Measurements from ENCODE around the gene RAD18. TPM values are rescaled to one million over a fixed set of nuclear protein-coding genes. Genes with fewer than 3 reads are reported as not detected.

The RAD18 gene, protein sequence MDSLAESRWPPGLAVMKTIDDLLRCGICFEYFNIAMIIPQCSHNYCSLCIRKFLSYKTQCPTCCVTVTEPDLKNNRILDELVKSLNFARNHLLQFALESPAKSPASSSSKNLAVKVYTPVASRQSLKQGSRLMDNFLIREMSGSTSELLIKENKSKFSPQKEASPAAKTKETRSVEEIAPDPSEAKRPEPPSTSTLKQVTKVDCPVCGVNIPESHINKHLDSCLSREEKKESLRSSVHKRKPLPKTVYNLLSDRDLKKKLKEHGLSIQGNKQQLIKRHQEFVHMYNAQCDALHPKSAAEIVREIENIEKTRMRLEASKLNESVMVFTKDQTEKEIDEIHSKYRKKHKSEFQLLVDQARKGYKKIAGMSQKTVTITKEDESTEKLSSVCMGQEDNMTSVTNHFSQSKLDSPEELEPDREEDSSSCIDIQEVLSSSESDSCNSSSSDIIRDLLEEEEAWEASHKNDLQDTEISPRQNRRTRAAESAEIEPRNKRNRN
- 7.5 TPM for total RNA-seq
- long read RNA-seq, partial matches to known transcripts: 0 of 3 reads
- long read RNA-seq, other reads (novel, unspliced or antisense): 3 of 3 reads

DNA sequence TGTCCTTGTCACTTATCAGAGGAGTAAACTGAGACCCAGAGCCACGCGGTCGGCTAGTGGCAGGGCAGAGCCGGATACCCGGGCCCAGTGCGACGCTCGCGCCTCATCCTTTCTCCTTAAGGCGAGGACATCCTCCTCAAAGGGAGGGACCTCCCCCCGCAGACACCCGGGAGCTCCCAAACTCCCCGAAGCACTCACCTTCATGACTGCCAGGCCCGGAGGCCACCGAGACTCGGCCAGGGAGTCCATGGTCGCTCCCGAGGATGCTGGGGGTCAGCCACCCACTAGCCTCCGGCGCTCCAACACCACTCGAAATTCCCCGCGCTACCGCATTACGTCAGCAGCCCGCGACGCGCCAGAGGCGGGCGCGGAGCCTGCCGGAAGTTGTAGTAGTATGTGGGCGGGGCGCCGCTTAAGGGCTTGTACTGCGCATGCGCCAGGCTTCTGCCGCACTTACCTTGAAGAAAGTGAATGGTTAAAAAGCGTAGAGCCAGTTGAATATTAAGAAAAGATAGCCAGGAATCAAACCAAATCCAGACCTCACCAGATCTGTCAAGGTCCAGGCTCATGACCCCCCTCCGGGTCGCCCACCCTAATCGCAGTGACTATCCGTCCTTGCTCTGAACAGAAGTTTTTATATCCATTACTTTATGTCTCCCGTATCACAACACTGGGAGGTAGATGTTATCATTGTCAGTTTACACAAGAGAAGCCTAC is at the start of gene RAD18:
Gene RAD18, minus strand, starts transcription at position 336 of the 717 bp plus-strand sequence. Its CDS starts 87 bp downstream, at position 249.
- peak; percentile 96 for ATAC-seq
- intact Hi-C loops (cut with DNase I): no loop called here

GRCh38 chr3:9012521-9012920 is 49.2 kb upstream of the RAD18 start:
- intact Hi-C loops (cut with DNase I): no loop called here
- ATAC-seq (no peak), DNase-seq (ENCODE audit: missing footprints) (no peak)

More for the DNA sequence above, at the start of gene RAD18:
- peak; percentile 96 for DNase-seq (ENCODE audit: missing footprints)

DNA sequence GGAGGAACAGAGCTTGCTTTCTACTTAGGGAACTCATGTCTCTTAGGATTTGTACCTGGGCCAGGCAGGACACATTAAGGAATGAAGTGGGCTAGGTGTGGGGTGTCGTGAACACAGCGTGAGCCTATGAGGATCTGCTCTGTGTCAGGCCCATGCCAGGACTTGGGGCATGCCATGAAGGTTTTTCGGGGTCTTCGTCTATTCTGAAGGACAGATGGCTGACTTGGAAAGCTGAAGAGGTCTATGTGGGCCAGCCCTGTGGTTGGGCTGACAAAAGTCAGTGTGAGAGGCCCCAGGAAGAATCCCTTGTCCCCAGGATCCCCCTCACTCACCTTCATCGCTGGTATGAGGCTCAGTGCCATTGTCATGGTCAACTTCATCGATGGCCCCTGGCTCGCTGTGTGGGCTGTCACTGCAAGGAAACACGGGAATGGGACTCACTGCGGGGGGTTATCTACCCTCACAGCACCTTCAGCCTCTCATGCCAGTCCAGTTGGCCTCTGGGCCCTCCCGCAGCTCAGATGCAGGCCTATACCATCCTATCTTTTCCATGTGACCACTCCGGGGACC is 46.8 kb upstream of the RAD18 start:
- intact Hi-C loops (cut with DNase I): no loop called here

DNA sequence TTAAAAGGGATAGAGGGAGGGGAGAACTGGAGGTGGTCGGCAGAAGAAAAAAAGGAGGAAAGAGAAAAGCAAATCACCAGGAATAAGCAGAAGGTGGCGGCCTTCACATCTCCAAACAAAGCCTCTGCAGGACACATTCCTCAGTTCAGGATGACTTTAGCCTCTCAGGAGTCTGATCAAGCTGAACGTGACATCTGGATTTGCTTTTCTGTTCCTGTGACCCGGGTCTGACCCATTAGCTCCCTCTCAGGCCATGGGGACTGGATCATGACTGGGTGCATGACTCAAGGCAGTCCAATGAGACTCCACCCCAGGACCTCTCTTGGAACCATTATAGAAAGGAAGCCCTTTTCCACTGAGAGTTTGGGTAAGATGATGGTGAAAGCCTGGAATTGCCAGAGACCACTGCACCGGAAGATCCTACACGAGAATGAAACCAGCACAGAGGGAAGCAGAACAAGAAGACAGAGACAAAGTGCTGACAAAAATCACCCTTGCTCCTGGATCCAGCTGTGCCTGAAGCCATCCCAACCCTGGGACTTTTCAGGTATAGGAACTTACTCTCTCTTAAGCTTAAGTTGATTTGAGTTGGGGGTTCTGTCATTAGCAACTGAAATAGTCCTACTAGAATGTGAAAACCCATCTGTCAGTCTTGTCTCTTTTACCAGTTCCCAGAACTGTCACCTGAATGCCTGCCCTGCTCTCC is 45.4 kb upstream of the RAD18 start:
- no peak for DNase-seq (ENCODE audit: missing footprints)
- intact Hi-C loops (cut with DNase I): no loop called here
- ATAC-seq: no peak

More for the DNA sequence above, 46.8 kb upstream of the RAD18 start:
- ATAC-seq: no peak
- no peak for DNase-seq (ENCODE audit: missing footprints)

GRCh38 chr3:9007928-9008327 is 44.7 kb upstream of the RAD18 start:
- intact Hi-C loops (cut with DNase I): no loop called here

DNA sequence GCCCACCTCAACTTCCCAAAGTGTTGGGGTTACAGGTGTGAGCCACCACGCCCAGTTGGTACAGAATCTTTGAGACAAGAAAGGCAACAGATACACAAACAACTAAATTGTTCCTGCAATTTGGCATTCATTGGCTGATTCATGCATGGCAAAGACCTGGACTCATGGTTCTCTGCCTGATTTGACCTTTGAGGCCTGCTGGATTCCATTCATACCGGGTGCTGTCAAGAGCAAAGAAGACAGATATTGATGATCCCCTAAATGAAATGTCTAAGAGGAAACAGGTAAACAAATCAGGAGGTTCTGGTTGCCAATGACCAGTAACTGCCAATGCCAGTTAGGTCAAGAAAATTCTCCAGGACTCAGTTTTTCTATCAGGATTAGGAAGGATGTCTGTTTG is 43.9 kb upstream of the RAD18 start:
- intact Hi-C loops (cut with DNase I): no loop called here
- no peak for ATAC-seq
- DNase-seq (ENCODE audit: missing footprints): no peak

More at GRCh38 chr3:9007928-9008327, 44.7 kb upstream of the RAD18 start:
- DNase-seq (ENCODE audit: missing footprints): no peak
- no peak for ATAC-seq

DNA sequence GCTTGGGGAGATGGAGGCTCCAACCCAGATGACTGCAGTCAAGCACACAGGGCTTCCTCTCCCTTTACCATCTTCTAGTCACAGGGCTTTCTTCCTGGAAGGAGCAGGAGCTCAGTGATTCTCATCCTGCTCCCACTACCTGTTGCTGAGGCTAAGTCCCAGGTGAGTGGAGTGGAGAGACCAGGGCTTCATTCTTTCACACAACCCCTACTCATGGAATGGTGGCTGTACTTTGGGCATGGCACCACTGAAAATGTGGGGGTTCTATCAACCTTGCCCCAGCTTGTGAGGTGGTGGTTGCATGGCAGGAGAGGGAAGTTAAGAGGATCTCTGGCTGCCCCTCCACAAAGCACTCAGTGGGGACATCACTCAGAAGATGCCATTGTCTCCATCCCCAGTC is 36.8 kb upstream of the RAD18 start:
- intact Hi-C loops (cut with DNase I): no loop called here
- ATAC-seq: no peak
- no peak for DNase-seq (ENCODE audit: missing footprints)

- peak; percentile 22 for ATAC-seq
- intact Hi-C loops (cut with DNase I): no loop called here
- no peak for DNase-seq (ENCODE audit: missing footprints)
These were observed 33.9 kb upstream of the RAD18 start for GRCh38 chr3:8997151-8997550.

DNA sequence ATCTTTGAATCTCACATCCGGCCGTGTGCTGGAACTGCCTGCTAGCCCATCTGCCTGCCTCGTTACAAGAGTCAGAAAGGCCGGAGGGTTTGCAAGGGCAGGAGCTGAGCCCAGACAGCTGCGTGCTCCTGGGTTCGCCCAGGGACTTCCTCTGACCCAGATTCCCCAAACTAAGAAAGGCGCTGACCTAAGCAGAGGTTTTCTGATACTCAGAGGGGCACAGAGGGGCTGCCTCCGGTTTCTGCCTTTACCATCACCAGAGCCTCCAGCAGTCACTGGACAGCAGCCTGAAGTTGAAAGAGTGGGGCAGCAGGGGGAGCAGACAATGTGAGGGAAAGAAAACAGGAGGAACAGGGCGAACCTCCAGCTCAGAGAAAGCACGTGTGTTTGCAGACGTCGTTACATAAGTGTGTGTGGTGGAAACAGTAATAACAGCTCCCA is 33.4 kb upstream of the RAD18 start:
- ATAC-seq: peak; percentile 86
- intact Hi-C loops (cut with DNase I): no loop called here
- DNase-seq (ENCODE audit: missing footprints): no peak

- DNase-seq (ENCODE audit: missing footprints) (no peak), ATAC-seq (peak; percentile 2)
- intact Hi-C loops (cut with DNase I): no loop called here
These were observed 32.9 kb upstream of the RAD18 start for GRCh38 chr3:8996216-8996615.

DNA sequence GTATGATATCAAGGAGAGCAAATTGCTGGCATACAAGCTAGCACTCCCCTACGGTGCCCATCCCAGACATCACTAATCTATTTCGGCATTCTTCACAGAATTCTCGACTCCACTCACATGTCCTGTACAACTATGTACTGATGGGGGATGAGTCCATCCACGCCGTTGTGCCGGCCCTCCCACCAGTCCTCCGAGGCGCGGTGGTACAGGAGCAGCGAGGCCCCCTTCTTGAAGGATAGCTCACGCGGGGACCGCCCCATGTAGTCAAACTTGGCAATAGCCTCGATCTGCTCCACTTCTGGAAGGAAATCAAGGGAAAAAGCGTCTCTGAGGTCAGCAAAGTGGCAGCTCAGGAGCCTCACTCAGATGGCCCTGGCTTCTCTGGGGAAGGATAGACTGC is 31.0 kb upstream of the RAD18 start:
- DNase-seq (ENCODE audit: missing footprints): no peak

GRCh38 chr3:8993331-8993730 is 30.1 kb upstream of the RAD18 start:
- intact Hi-C loops (cut with DNase I): no loop called here
- no peak for DNase-seq (ENCODE audit: missing footprints)

More for the DNA sequence above, 31.0 kb upstream of the RAD18 start:
- ATAC-seq: no peak
- intact Hi-C loops (cut with DNase I): no loop called here

GRCh38 chr3:8992854-8993253 is 29.6 kb upstream of the RAD18 start:
- DNase-seq (ENCODE audit: missing footprints) (no peak), ATAC-seq (no peak)
- intact Hi-C loops (cut with DNase I): no loop called here

More at GRCh38 chr3:8993331-8993730, 30.1 kb upstream of the RAD18 start:
- ATAC-seq: no peak

DNA sequence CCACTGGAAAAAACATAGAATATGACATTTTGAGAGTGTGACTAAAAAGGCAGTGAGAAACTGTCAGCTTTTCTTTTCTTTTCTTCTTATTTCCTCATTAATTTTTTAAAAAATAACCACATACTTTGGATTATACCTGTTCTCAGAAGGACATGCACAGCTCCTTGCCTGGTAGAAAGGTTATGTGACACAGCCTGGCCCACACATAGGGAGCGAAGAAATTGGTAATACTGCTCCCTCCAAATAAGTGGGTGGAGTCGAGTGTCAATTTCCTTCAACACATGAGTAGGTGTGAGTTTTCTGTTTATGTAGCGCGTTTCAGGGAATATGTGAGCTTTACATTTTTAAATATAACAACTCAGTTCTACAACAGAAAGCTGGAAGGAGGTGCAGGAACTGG is 28.9 kb upstream of the RAD18 start:
- no peak for ATAC-seq

DNA sequence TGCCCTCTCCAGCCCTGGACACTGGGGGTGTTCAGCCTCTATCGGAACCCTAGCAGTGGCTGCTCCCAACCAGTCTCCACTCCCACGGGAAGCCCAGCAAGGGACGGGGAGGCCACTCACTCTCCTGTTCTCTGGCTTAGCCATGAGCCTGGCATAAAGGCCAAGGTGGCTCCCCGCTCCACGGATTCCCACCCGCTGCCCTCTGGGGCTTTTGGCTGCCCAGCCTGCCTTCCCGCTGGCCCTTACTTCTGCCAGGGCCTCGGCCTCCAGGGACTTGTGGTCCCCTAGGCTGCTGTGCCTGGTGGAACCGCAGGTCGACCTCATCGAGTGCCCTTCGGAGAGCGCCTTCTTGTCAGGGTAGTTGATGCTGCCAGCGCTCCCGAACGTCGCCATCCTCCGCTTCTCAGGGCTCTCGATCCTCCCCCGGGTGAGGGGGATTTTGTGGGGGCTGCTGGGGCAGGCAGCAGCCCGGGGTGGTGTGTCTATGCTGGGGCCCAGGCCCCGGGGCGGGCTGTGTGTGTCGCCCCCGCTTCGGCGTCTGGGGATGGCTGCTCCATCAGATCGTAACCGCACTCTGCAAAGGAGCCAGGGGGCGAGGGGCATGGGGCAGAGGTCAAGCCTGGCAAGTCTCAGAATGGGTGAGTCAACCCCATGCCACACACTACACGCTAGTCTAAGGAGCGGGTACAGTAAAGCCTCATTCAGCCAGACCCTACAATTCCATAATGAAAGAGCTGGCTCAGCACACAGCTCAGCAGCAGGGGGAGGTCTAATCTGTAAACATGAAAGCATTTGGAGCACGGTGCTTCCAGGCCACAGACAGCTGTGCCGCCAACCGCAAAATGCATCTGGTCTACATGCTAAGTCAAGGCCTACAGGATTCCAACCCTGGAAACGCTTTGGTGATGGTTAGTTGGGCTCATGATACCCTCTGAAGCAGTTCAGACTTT is 27.3 kb upstream of the RAD18 start:
- ATAC-seq: no peak
- intact Hi-C loops (cut with DNase I): no loop called here
- DNase-seq (ENCODE audit: missing footprints): no peak

More for the DNA sequence above, 28.9 kb upstream of the RAD18 start:
- DNase-seq (ENCODE audit: missing footprints): no peak
- intact Hi-C loops (cut with DNase I): no loop called here

DNA sequence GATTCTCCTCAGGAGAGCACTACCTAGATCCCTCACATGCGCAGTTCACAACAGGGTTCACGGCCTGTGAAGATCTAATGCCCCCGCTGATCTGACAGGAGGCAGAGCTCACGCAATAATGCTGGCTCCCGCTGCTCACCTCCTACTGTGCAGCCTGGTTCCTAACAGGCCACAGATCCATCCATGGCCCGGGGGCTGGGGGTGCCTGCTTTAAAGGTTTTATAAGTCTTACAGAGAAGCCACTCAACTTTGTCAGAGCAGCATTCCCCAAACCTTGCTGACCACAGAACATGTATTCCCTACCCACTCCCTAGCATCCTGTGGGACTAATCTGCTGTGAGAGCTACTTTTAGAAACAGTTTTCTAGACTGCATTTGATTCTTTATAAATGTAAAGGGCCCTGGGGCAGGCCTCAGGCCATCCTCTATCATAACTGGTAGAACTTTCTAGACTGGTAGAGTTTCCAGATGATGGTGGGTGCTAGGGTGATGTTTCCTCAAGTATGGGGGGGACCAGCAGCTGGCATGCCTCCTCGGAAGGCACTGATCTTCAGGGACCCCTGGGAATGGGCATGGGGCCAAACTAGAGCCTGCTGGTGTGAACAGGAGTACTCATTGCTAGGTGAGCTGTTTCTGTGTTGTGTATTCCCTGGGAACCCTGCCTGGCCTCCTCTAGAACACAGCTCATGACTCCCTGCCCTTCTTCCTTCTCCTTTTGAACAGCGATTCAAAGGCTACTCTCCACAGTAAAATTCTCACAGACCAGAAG is 25.7 kb upstream of the RAD18 start:
- DNase-seq (ENCODE audit: missing footprints) (no peak), ATAC-seq (no peak)
- intact Hi-C loops (cut with DNase I): loop anchor here (5.0 kb wide), 2 partner anchors 33 to 313 kb away; no protein-coding TSS in a partner anchor

GRCh38 chr3:8988384-8988655 is 25.0 kb upstream of the RAD18 start:
- ATAC-seq (no peak), DNase-seq (ENCODE audit: missing footprints) (no peak)
- intact Hi-C loops (cut with DNase I): loop anchor here (5.0 kb wide), 2 partner anchors 34 to 314 kb away; no protein-coding TSS in a partner anchor
